GM12872 (cell line): Measurements from ENCODE around the gene NLRP12.

Experiments used
- TF ChIP-seq, protein P1 (sequence below): IDR thresholded peaks from 3 replicates; pipeline ENCODE4 v1.5.1; 2011; ENCODE audit warnings: low read depth, mild to moderate bottlenecking, low read length, moderate library complexity; ENCODE audit not compliant: insufficient read depth

NLRP12 gene

DNA sequence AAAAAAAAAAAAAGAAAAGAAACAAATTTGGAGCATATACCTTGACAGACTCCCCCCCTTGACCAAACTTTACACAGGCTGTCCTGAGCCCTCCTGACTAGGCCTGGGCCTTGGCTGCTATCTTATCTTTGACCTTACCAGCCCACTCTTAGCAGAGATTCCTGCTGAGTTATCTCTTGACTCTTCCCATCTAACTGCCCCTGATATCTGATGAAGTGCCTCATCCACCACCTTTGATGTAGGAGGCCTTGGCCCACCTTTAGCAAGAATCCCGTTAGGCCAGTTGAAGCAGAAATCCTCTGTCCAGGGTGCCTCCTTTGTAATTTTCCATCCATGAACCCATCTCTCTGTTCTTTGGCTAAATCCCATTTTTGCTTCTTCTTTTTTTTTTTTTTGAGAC is 43.6 kb downstream of the NLRP12 start:
- TF ChIP-seq, protein P1, sequence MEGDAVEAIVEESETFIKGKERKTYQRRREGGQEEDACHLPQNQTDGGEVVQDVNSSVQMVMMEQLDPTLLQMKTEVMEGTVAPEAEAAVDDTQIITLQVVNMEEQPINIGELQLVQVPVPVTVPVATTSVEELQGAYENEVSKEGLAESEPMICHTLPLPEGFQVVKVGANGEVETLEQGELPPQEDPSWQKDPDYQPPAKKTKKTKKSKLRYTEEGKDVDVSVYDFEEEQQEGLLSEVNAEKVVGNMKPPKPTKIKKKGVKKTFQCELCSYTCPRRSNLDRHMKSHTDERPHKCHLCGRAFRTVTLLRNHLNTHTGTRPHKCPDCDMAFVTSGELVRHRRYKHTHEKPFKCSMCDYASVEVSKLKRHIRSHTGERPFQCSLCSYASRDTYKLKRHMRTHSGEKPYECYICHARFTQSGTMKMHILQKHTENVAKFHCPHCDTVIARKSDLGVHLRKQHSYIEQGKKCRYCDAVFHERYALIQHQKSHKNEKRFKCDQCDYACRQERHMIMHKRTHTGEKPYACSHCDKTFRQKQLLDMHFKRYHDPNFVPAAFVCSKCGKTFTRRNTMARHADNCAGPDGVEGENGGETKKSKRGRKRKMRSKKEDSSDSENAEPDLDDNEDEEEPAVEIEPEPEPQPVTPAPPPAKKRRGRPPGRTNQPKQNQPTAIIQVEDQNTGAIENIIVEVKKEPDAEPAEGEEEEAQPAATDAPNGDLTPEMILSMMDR = no peak

DNA sequence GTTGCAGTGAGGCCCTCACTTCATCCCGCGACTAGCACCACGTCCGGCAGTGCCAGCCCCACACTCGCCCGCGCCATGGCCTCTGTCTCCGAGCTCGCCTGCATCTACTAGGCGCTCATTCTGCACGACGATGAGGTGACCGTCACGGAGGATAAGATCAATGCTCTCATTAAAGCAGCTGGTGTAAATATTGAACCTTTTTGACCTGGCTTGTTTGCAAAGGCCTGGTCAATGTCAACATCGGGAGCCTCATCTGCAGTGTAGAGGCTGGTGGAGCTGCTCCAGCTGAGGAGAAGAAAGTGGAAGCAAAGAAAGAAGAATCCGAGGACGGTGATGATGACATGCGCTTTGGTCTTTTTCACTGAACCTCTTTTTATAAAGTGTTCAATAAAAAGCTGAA is 48.6 kb downstream of the NLRP12 start:
- TF ChIP-seq, protein P1 = no peak

DNA sequence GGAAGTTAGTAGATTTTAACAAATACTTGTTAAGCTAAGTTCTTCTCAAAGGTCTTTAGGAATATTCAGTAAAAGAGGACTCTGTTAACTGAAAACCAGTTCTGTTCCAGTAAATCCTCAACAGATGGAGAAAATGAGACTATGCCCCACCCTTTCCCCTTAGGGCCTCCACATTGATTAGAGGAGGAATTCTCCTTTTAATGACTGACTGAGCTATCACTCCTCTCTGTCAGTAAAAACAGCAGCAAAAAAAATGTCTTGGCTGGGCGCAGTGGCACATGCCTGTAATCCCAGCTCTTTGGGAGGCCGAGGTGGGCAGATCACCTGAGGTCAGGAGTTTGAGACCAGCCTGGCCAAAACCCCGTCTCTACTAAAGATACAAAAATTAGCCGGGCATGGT is 50.1 kb downstream of the NLRP12 start:
- TF ChIP-seq, protein P1 = no peak

DNA sequence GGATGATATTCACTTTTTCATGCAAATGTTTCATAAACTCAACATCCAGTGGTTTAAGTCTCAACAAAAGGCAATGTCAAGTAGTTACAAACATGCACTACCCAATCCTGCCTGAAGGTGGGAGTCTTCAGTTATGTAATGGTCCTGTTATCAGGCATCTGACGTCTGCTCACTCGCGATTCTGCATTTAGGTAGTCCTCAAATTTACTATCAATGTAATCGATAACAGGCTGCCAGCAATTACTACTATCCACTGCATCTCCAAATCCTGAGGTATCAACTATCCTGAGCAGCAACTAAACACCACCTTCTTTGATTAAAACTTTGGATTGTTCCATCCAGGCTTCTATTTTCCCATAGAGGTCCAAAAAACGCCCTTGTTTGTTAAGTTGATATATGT is 51.2 kb downstream of the NLRP12 start:
- TF ChIP-seq, protein P1 = peak; percentile 49

DNA sequence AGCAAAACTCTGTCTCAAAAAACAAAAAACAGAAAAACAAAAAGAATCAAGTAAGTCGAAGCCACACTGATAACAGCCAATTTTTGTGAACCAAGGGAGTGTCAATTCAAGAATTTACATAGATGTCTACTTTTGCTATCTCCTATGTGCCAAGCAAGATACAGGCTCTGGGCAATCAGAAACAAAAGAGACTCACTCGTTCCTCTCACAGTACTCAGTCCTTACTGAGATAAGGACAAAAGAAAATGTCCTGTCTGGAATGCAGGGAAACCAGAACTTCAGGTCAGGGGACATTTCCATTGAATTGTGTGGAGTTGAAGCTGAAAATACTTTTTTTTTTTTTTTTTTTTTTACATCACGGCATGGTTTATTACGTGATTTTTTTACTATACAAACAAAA is 53.0 kb downstream of the NLRP12 start:
- TF ChIP-seq, protein P1 = no peak

GRCh38 chr19:53768401-53768800 is 55.7 kb downstream of the NLRP12 start:
- TF ChIP-seq, protein P1 = no peak
